Panc1 (cell line): Measurements from ENCODE around the gene DLG2. TPM values are rescaled to one million over a fixed set of nuclear protein-coding genes. Genes with fewer than 3 reads are reported as not detected.

Experiments used
- ATAC-seq: fragments of 200-7000 bp; cut with Tn5 transposase; 2 replicates; pipeline ENCODE4 v1.9.1; 2020; ENCODE audit warnings: mild to moderate bottlenecking, moderate library complexity
- BruUV-seq: library from RNA; stranded (reverse); fragments of 400-500 nt; replicated peaks from 2 replicates; lab custom pipeline; 2021; lab: Mats Ljungman, UMichigan
- CTCF ChIA-PET: fragments of 300-600 bp; sonication (Branson Sonifier 250); formaldehyde crosslinking; loops from one replicate; lab custom pipeline; 2022; ENCODE audit warnings: antibody characterized with exemption; lab: Charles Lee
- POLR2A ChIA-PET: fragments of 300-600 bp; sonication (Branson Sonifier 250); formaldehyde crosslinking; loops from one replicate; lab custom pipeline; 2022; ENCODE audit warnings: antibody characterized with exemption; lab: Charles Lee
- DNase-seq: peaks from one replicate; pipeline ENCODE4 v3.0.0-alpha.2; 2010; ENCODE audit warnings: low read depth, low spot score
- H3K27ac ChIP-seq: 2 replicates; pipeline ENCODE4 v1.5.1; 2011; ENCODE audit warnings: mild to moderate bottlenecking, low read length, inconsistent platforms
- H3K27me3 ChIP-seq: fragments of 200-500 bp; sonication (Bioruptor generic); 2 replicates; pipeline ENCODE4 v1.6.0; 2014; ENCODE audit warnings: low read length, inconsistent platforms; ENCODE audit not compliant: control insufficient read depth, insufficient read depth
- H3K36me3 ChIP-seq: fragments of 200-500 bp; sonication (Bioruptor generic); 2 replicates; pipeline ENCODE4 v1.5.1; 2014; ENCODE audit warnings: inconsistent platforms, mild to moderate bottlenecking, low read length, moderate library complexity; ENCODE audit not compliant: control insufficient read depth, insufficient read depth
- H3K4me1 ChIP-seq: 2 replicates; pipeline ENCODE4 v1.5.1; 2011; ENCODE audit warnings: inconsistent platforms, mild to moderate bottlenecking, low read length, moderate library complexity; ENCODE audit not compliant: control insufficient read depth, insufficient read depth
- H3K4me3 ChIP-seq, 2 experiments: 2 replicates each; pipeline ENCODE4 v1.5.1; 2011 to 2012; ENCODE audit warnings: low read depth in 2 of 2, low read length in 2 of 2, mild to moderate bottlenecking in 2 of 2, inconsistent platforms in 1 of 2, moderate library complexity in 1 of 2
- H3K9me3 ChIP-seq: fragments of 200-500 bp; sonication (Bioruptor generic); 2 replicates; pipeline ENCODE4 v1.5.1; 2014; ENCODE audit warnings: low read depth, mild to moderate bottlenecking, inconsistent platforms, low read length, moderate library complexity; ENCODE audit not compliant: control insufficient read depth, insufficient read depth
- POLR2AphosphoS5 ChIP-seq: IDR thresholded peaks from 2 replicates; pipeline ENCODE4 v1.6.1; 2012; ENCODE audit warnings: mild to moderate bottlenecking, low read depth, low read length, moderate library complexity
- SIN3A ChIP-seq: IDR thresholded peaks from 2 replicates; pipeline ENCODE4 v1.6.1; 2012; ENCODE audit warnings: low read depth, mild to moderate bottlenecking, low read length, moderate library complexity, borderline replicate concordance; ENCODE audit not compliant: insufficient read depth
- TCF7L2 ChIP-seq: IDR thresholded peaks from 2 replicates; pipeline ENCODE4 v1.6.1; 2011; ENCODE audit warnings: mild to moderate bottlenecking, low read depth, low read length, inconsistent platforms
- in situ Hi-C: cut with HindIII; loops from 2 replicates; pipeline ENCODE4 v1.10.0; 2016; ENCODE audit warnings: low sequenced_read_pairs, low pct_unique_long_range_greater_than_20kb
- intact Hi-C: fragments of 100-400 bp; cut with micrococcal nuclease; formaldehyde crosslinking; loops from one replicate; pipeline ENCODE4 v1.10.0; 2022; ENCODE audit not compliant: unreplicated experiment
- total RNA-seq: library from RNA; stranded (reverse); gene quantifications from one replicate; pipeline ENCODE4 v1.2.1, GENCODE V29; 2021; ENCODE audit not compliant: unreplicated experiment
- TF ChIP-seq, protein P1 (sequence below): fragments of 450-650 bp; IDR thresholded peaks from 2 replicates; pipeline ENCODE4 v1.5.1; 2017; ENCODE audit warnings: mild to moderate bottlenecking
- TF ChIP-seq, protein P2 (sequence below), 2 experiments: IDR thresholded peaks; 2 replicates each; pipeline ENCODE4 v1.6.1; 2011 to 2012; ENCODE audit warnings: low read depth in 2 of 2, control low read depth in 1 of 2, low read length in 1 of 2, mild to moderate bottlenecking in 1 of 2, moderate library complexity in 1 of 2; ENCODE audit not compliant: insufficient read depth in 1 of 2

The DLG2 gene
- total RNA-seq, 1 experiment from 2014 or later, result 4.2 TPM

DNA sequence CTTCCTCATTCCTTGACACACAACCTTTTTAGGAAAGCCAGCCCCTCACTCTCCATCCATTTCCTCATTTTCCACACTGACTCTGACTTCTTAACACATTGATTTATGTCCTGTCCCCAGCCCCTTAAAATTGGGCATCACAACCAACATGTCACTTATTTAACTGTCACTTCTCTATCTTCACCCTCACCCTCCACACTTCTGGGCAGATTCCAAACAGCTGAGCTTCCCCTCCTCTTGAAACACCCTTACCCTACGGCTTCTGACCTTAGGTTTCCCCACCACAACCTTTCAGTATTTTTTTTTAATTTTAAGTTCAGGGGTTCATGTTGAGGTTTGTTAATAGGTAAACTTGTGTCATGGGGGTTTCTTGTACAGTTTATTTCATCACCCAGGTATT, 696.3 kb downstream of the DLG2 start:
- no peak overlapping the region for H3K27ac ChIP-seq
- no peak overlapping the region for H3K4me3 ChIP-seq
- ATAC-seq (no peak), DNase-seq (no peak)
- in situ Hi-C loops, result no loop called here
- H3K36me3 ChIP-seq, result no peaks in the 10 kb centered on the region
- BruUV-seq, result no TSS peak
- TF ChIP-seq POLR2AphosphoS5, result no peak
- TF ChIP-seq SIN3A, result no peak
- TF ChIP-seq, protein P1, sequence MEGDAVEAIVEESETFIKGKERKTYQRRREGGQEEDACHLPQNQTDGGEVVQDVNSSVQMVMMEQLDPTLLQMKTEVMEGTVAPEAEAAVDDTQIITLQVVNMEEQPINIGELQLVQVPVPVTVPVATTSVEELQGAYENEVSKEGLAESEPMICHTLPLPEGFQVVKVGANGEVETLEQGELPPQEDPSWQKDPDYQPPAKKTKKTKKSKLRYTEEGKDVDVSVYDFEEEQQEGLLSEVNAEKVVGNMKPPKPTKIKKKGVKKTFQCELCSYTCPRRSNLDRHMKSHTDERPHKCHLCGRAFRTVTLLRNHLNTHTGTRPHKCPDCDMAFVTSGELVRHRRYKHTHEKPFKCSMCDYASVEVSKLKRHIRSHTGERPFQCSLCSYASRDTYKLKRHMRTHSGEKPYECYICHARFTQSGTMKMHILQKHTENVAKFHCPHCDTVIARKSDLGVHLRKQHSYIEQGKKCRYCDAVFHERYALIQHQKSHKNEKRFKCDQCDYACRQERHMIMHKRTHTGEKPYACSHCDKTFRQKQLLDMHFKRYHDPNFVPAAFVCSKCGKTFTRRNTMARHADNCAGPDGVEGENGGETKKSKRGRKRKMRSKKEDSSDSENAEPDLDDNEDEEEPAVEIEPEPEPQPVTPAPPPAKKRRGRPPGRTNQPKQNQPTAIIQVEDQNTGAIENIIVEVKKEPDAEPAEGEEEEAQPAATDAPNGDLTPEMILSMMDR, result no peak
- TF ChIP-seq, protein P2, sequence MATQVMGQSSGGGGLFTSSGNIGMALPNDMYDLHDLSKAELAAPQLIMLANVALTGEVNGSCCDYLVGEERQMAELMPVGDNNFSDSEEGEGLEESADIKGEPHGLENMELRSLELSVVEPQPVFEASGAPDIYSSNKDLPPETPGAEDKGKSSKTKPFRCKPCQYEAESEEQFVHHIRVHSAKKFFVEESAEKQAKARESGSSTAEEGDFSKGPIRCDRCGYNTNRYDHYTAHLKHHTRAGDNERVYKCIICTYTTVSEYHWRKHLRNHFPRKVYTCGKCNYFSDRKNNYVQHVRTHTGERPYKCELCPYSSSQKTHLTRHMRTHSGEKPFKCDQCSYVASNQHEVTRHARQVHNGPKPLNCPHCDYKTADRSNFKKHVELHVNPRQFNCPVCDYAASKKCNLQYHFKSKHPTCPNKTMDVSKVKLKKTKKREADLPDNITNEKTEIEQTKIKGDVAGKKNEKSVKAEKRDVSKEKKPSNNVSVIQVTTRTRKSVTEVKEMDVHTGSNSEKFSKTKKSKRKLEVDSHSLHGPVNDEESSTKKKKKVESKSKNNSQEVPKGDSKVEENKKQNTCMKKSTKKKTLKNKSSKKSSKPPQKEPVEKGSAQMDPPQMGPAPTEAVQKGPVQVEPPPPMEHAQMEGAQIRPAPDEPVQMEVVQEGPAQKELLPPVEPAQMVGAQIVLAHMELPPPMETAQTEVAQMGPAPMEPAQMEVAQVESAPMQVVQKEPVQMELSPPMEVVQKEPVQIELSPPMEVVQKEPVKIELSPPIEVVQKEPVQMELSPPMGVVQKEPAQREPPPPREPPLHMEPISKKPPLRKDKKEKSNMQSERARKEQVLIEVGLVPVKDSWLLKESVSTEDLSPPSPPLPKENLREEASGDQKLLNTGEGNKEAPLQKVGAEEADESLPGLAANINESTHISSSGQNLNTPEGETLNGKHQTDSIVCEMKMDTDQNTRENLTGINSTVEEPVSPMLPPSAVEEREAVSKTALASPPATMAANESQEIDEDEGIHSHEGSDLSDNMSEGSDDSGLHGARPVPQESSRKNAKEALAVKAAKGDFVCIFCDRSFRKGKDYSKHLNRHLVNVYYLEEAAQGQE (IDR thresholded peaks at IDR 0.05; ENCODE audit: insufficient read depth in 1 of 2, low read depth in 2 of 2, low read length in 1 of 2), result no peak
- TF ChIP-seq TCF7L2, result no peak
- H3K4me1 ChIP-seq, result no peaks in the 10 kb centered on the region
- no peaks in the 10 kb centered on the region for H3K9me3 ChIP-seq
- POLR2A ChIA-PET, result no interaction called here
- H3K27me3 ChIP-seq, result no peaks in the 10 kb centered on the region
- CTCF ChIA-PET, result interaction anchor here (0.7 kb wide), 1 partner anchor 1674 kb away, joined by 4 read pairs; no protein-coding TSS in a partner anchor
- intact Hi-C loops, result no loop called here

DNA sequence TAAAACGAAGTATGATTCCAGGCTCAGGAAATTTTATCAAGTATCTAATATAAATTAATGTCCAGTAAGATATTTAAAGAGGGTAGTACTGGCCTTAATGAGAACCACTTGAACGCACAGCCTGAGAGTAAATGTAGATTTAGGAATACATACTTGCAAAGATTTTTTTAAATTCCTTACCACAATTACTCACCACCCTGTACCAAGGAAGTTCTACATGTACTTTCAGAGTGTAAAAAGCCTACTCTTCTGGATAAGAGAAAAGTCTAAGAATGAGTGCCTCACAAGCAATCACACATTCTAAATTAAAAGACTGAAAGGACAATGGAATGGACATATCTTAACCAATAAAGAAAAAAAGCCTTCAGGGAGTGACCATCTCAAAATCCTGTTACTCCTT, 697.4 kb downstream of the DLG2 start:
- ChIA-PET POLR2A (no interaction called here), CTCF (no interaction called here)
- ATAC-seq (no peak), DNase-seq (no peak)
- peaks cover under 1% of the 10 kb centered on the region; the same call in 1 of the 2 replicates for H3K27me3 ChIP-seq
- H3K27ac ChIP-seq, result no peak overlapping the region
- no peaks in the 10 kb centered on the region for H3K9me3 ChIP-seq
- H3K4me3 ChIP-seq, result no peak overlapping the region
- H3K4me1 ChIP-seq, result no peaks in the 10 kb centered on the region
- no peak for TF ChIP-seq TCF7L2
- TF ChIP-seq, protein P1, result no peak
- in situ Hi-C loops, result no loop called here
- H3K36me3 ChIP-seq, result no peaks in the 10 kb centered on the region
- intact Hi-C loops, result no loop called here
- no TSS peak for BruUV-seq
